Measurements from ENCODE around the gene ACVR1.

The ACVR1 gene

GRCh38 chr2:157876066-157876785 is at the start of gene ACVR1:
ACVR1 (minus strand) TSS chr2:157876330; CDS start chr2:157799493, 76,837 bp downstream.
- ChIA-PET POLR2A (no interaction called here), CTCF (interaction anchor here (0.9 to 1.6 kb wide), 10 partner anchors 12 to 574 kb away, joined by 3 to 5 read pairs (median 3); no protein-coding TSS in a partner anchor)
- peak; percentile 45 for TF ChIP-seq CTCF (IDR thresholded peaks at IDR 0.05; ENCODE audit: control extremely low read depth, extremely low read depth, low read depth, missing control alignments)
- DNase-seq (ENCODE audit: extremely low spot score) = peak; percentile 78

DNA sequence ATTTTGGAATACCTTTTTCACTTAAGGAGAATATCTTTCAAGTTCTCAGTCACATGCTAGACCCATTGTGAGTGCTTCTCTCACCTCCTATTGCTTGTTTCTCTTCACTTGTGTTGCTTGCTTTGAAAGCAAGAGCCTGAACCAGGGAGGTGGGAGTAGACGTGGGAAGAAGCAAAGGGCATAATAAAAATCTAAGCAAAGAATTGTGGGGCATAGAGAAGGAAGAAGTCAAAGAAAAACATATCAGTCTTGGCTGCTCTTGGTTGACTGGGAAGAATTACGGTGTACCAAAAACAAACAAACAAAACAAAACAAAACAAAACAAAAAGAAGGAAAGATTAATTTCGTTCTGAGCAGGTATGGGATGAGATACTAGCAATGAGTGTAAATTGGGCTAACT is 48.9 kb upstream of the ACVR1 start:
- CTCF ChIA-PET = no interaction called here
- TF ChIP-seq CTCF (IDR thresholded peaks at IDR 0.05; ENCODE audit: control extremely low read depth, extremely low read depth, low read depth, missing control alignments) = no peak
- POLR2A ChIA-PET = no interaction called here
- DNase-seq (ENCODE audit: extremely low spot score) = no peak

GRCh38 chr2:157923598-157924217 is 47.6 kb upstream of the ACVR1 start:
- TF ChIP-seq CTCF (IDR thresholded peaks at IDR 0.05; ENCODE audit: control extremely low read depth, extremely low read depth, low read depth, missing control alignments) = no peak
- DNase-seq (ENCODE audit: extremely low spot score) = no peak
- POLR2A ChIA-PET = no interaction called here
- CTCF ChIA-PET = no interaction called here

DNA sequence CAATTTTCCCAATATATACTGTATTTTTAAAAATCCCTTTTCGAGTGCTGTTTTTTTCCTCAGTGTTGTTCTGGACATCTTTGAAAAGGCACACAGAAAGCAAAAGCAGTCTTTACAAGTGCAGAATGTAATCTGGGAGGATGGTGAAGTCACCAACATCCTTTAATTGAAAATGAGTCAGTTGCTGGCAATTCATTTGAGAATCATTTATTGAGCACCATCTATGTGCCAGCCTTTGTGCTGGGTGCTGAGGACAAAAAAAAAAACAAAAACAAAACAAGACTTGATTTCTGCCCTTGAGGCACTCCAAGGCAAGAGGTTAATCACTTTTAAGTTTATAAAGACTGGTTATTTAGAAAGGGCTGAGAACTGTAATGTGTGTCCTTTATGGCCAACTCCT is 46.7 kb upstream of the ACVR1 start:
- no peak for DNase-seq (ENCODE audit: extremely low spot score)
- ChIA-PET POLR2A (no interaction called here), CTCF (no interaction called here)
- no peak for TF ChIP-seq CTCF (IDR thresholded peaks at IDR 0.05; ENCODE audit: control extremely low read depth, extremely low read depth, low read depth, missing control alignments)

DNA sequence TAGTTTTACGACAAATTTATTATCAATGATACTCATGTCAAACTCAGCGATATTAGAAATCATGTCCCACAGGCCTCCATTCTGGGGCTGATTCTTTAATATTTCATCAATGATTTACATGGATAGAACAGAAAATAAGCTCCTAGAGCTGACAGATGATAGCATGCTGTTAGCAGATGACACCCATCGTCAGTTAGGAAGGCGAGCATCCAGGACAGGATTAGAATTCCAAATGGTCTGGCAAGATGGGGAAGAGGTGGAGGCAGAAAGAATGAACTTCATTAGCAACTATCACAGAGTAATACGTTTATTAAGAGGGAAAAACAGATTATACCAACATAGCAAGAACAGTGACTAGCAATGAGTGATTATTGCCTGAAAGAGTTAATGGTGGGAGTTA is 46.2 kb upstream of the ACVR1 start:
- no peak for TF ChIP-seq CTCF (IDR thresholded peaks at IDR 0.05; ENCODE audit: control extremely low read depth, extremely low read depth, low read depth, missing control alignments)
- CTCF ChIA-PET = no interaction called here
- DNase-seq (ENCODE audit: extremely low spot score) = no peak
- POLR2A ChIA-PET = no interaction called here

DNA sequence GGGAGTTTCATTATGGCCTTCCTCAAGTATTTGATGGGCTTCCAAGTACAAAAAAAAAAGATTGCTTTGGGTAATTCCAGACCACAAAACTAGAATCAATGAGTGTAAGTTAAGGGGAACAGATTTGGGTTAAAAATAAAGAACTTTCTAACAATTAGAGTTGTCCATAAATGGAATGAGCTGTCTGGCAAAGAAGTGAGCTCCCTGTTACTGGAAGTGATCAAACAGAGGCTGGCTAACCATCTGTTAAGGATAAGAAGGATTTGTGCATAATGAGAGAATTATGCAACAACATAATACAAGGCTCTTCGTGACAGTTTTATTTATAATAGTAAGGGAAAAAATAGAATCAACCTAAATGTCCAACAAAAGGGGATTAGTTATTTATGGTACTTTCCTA is 44.6 kb upstream of the ACVR1 start:
- ChIA-PET CTCF (no interaction called here), POLR2A (no interaction called here)
- no peak for TF ChIP-seq CTCF (IDR thresholded peaks at IDR 0.05; ENCODE audit: control extremely low read depth, extremely low read depth, low read depth, missing control alignments)
- no peak for DNase-seq (ENCODE audit: extremely low spot score)

Data from GM10248 (cell line).